SK-N-MC (cell line): ENCODE measurements around the gene PGGHG.

Experiments
- EZH2 ChIP-seq: fragments of 200-600 bp; sonication (generic); IDR thresholded peaks from one replicate; pipeline ENCODE4 v1.6.1; 2017; ENCODE audit warnings: antibody characterized with exemption
- FOXP2 ChIP-seq: optimal IDR thresholded peaks from 2 replicates; pipeline ENCODE3; 2011; ENCODE audit warnings: mild to moderate bottlenecking, moderate library complexity; ENCODE audit not compliant: insufficient read depth; ENCODE audit errors: extremely low read length, control extremely low read depth
- POLR2AphosphoS5 ChIP-seq: IDR thresholded peaks from 2 replicates; pipeline ENCODE4 v1.6.1; 2012; ENCODE audit warnings: mild to moderate bottlenecking, low read depth, low read length, borderline replicate concordance

GRCh38 chr11:305844-306211 is 16.9 kb downstream of the PGGHG start:
- TF ChIP-seq EZH2 (no peak), POLR2AphosphoS5 (no peak), FOXP2 (no peak)
